SK-N-MC (cell line): Measurements from ENCODE around the gene FN1.

Experiments
- EZH2 ChIP-seq: fragments of 200-600 bp; sonication (generic); IDR thresholded peaks from one replicate; pipeline ENCODE4 v1.6.1; 2017; ENCODE audit warnings: antibody characterized with exemption
- FOXP2 ChIP-seq: optimal IDR thresholded peaks from 2 replicates; pipeline ENCODE3; 2011; ENCODE audit warnings: mild to moderate bottlenecking, moderate library complexity; ENCODE audit not compliant: insufficient read depth; ENCODE audit errors: extremely low read length, control extremely low read depth
- POLR2AphosphoS5 ChIP-seq: IDR thresholded peaks from 2 replicates; pipeline ENCODE4 v1.6.1; 2012; ENCODE audit warnings: mild to moderate bottlenecking, low read depth, low read length, borderline replicate concordance

- TF ChIP-seq EZH2: no peak
- TF ChIP-seq POLR2AphosphoS5: no peak
- TF ChIP-seq FOXP2: no peak
These were observed 43.7 kb downstream of the FN1 start for GRCh38 chr2:215392164-215392563.
